Glutamatergic neuron (in vitro differentiated cells): ENCODE results near the gene HEBP1. TPM values are rescaled to one million over a fixed set of nuclear protein-coding genes. Genes with fewer than 3 reads are reported as not detected.

Experiments used
- DNase-seq: peaks from one replicate; pipeline ENCODE4 v3.0.0; 2022
- H3K27ac Mint-ChIP-seq: one replicate; pipeline ENCODE4 v1.8.0; 2020; ENCODE audit warnings: mild to moderate bottlenecking, mixed read lengths, inconsistent platforms; ENCODE audit not compliant: unreplicated experiment
- H3K27me3 Mint-ChIP-seq: one replicate; pipeline ENCODE4 v1.8.0; 2020; ENCODE audit warnings: mild to moderate bottlenecking, moderate library complexity, mixed read lengths, inconsistent platforms; ENCODE audit not compliant: unreplicated experiment
- H3K36me3 Mint-ChIP-seq: one replicate; pipeline ENCODE4 v1.8.0; 2020; ENCODE audit warnings: mild to moderate bottlenecking, mixed read lengths, inconsistent platforms; ENCODE audit not compliant: unreplicated experiment
- H3K4me1 Mint-ChIP-seq: one replicate; pipeline ENCODE4 v1.8.0; 2020; ENCODE audit warnings: mild to moderate bottlenecking, low read depth, mixed read lengths, inconsistent platforms; ENCODE audit not compliant: unreplicated experiment
- H3K4me3 Mint-ChIP-seq: one replicate; pipeline ENCODE4 v1.8.0; 2020; ENCODE audit warnings: mild to moderate bottlenecking, mixed read lengths, inconsistent platforms; ENCODE audit not compliant: unreplicated experiment
- H3K9me3 Mint-ChIP-seq: one replicate; pipeline ENCODE4 v1.8.0; 2020; ENCODE audit warnings: mild to moderate bottlenecking, moderate library complexity, mixed read lengths, inconsistent platforms; ENCODE audit not compliant: unreplicated experiment
- CTCF ChIP-seq: fragments of 200-600 bp; sonication (generic); IDR thresholded peaks from one replicate; pipeline ENCODE4 v1.5.0; 2021; ENCODE audit not compliant: partially characterized antibody, unreplicated experiment
- total RNA-seq: library from RNA; stranded (reverse); fragmentation: NEBNext Ultra II Directional; extraction: Animal tissue kit (Norgen Biotek cat#: 25700); gene quantifications from one replicate; pipeline ENCODE4 v1.2.1, GENCODE V29; 2021; ENCODE audit not compliant: unreplicated experiment

The HEBP1 gene
- total RNA-seq, 1 donor from 2014 or later = 3.0 TPM

GRCh38 chr12:12925388-12925787 lies 74.7 kb downstream of the HEBP1 start:
- no peak for DNase-seq
- Mint-ChIP-seq H3K4me1 (no peaks in the 10 kb centered on the region), H3K9me3 (peaks cover 3% of the 10 kb centered on the region), H3K27me3 (peaks cover 4% of the 10 kb centered on the region), H3K27ac (no peak overlapping the region), H3K4me3 (no peak overlapping the region), H3K36me3 (no peaks in the 10 kb centered on the region)
- TF ChIP-seq CTCF = no peak

Other genes with a start within 250 kb of the HEBP1 start
- 0.86 TPM for gene APOLD1, start 214.6 kb downstream of the HEBP1 start, total RNA-seq
- 31.0 TPM for gene DDX47, start 186.9 kb downstream of the HEBP1 start, total RNA-seq
- gene GPRC5A, start 108.7 kb downstream of the HEBP1 start, total RNA-seq = not detected
- gene GPRC5D, start 48.1 kb downstream of the HEBP1 start, total RNA-seq = not detected
- gene FAM234B, start 44.1 kb upstream of the HEBP1 start, total RNA-seq = 26.8 TPM
- not detected for gene GSG1, start 103.4 kb upstream of the HEBP1 start, total RNA-seq
- gene EMP1, start 196.5 kb upstream of the HEBP1 start, total RNA-seq = not detected